Vagina (tissue), 2 donors: ENCODE measurements around the gene C11orf42. TPM values are rescaled to one million over a fixed set of nuclear protein-coding genes. Genes with fewer than 3 reads are reported as not detected.

Experiments
- DNase-seq, 2 donors: peaks; one replicate each; pipeline ENCODE4 v3.0.0-alpha.2; 2017; ENCODE audit errors: extremely low spot score in 2 of 2
- H3K27ac ChIP-seq: fragments of 200-600 bp; sonication (generic); one replicate; pipeline ENCODE4 v1.5.1; 2019
- H3K27me3 ChIP-seq: fragments of 200-600 bp; sonication (generic); one replicate; pipeline ENCODE4 v1.5.1; 2019
- H3K36me3 ChIP-seq, 2 donors: fragments of 200-600 bp; sonication (generic); one replicate each; pipeline ENCODE4 v1.5.1; 2017 to 2019
- H3K4me1 ChIP-seq: fragments of 200-600 bp; sonication (generic); one replicate; pipeline ENCODE4 v1.5.1; 2019
- H3K4me3 ChIP-seq, 2 donors: fragments of 200-600 bp; sonication (generic); 1 replicate in 1 of 2; 2 replicates in 1 of 2; pipeline ENCODE4 v1.5.1; 2016 to 2019
- H3K9me3 ChIP-seq: fragments of 200-600 bp; sonication (generic); one replicate; pipeline ENCODE4 v1.5.1; 2019
- CTCF ChIP-seq, 3 experiments: fragments of 450-650 bp in 2 of 3; fragments of 200-600 bp in 1 of 3; sonication (generic) in 1 of 3; IDR thresholded peaks; one replicate each; pipeline ENCODE4 v1.5.1; 2017 to 2019; ENCODE audit warnings: antibody characterized with exemption in 3 of 3, mild to moderate bottlenecking in 2 of 3, moderate library complexity in 2 of 3
- POLR2A ChIP-seq, 2 donors: fragments of 450-650 bp; IDR thresholded peaks; one replicate each; pipeline ENCODE4 v1.6.1; 2017; ENCODE audit warnings: antibody characterized with exemption in 2 of 2, mild to moderate bottlenecking in 2 of 2, moderate library complexity in 2 of 2
- POLR2AphosphoS5 ChIP-seq, 2 donors: sonication (generic); formaldehyde crosslinking; IDR thresholded peaks; one replicate each; pipeline ENCODE4 v1.9.0; 2017; ENCODE audit warnings: antibody characterized with exemption in 2 of 2, mild to moderate bottlenecking in 2 of 2, low read depth in 1 of 2; ENCODE audit not compliant: insufficient read depth in 1 of 2
- intact Hi-C: fragments of 100-400 bp; cut with DNase I; formaldehyde crosslinking; loops from one replicate; pipeline ENCODE4 v1.15.1; 2023
- total RNA-seq: library from RNA; depleted of rRNA; stranded (reverse); fragments of >200 nt; gene quantifications from one replicate; pipeline ENCODE4 v1.2.3, GENCODE V29; 2016

C11orf42 gene
- total RNA-seq, 1 donor from 2014 or later: not detected

GRCh38 chr11:6228520-6228919 is 23.2 kb downstream of the C11orf42 start:
- H3K4me3 ChIP-seq: no peak overlapping the region
- intact Hi-C loops: no loop called here

GRCh38 chr11:6229911-6230310 is 24.6 kb downstream of the C11orf42 start:
- peaks cover 18% of the 10 kb centered on the region for H3K4me1 ChIP-seq
- H3K4me3 ChIP-seq: no peak overlapping the region
- no peak for DNase-seq
- no peaks in the 10 kb centered on the region for H3K27me3 ChIP-seq
- TF ChIP-seq CTCF (IDR thresholded peaks at IDR 0.05) (no peak), POLR2A (IDR thresholded peaks at IDR 0.05) (no peak), POLR2AphosphoS5 (IDR thresholded peaks at IDR 0.05; ENCODE audit: insufficient read depth in 1 of 2, low read depth in 1 of 2) (no peak)
- no peak overlapping the region for H3K27ac ChIP-seq
- H3K36me3 ChIP-seq: no peaks in the 10 kb centered on the region
- H3K9me3 ChIP-seq: no peaks in the 10 kb centered on the region
- intact Hi-C loops: loop anchor here (10.0 kb wide), 1 partner anchor 95 kb away; the partner anchor contains the start of gene CAVIN3

More at GRCh38 chr11:6228520-6228919, 23.2 kb downstream of the C11orf42 start:
- no peak for TF ChIP-seq POLR2AphosphoS5 (IDR thresholded peaks at IDR 0.05; ENCODE audit: insufficient read depth in 1 of 2, low read depth in 1 of 2)
- no peak for TF ChIP-seq CTCF (IDR thresholded peaks at IDR 0.05)
- no peak for TF ChIP-seq POLR2A (IDR thresholded peaks at IDR 0.05)
- H3K27me3 ChIP-seq: no peaks in the 10 kb centered on the region
- no peak overlapping the region for H3K27ac ChIP-seq
- H3K4me1 ChIP-seq: peaks cover 12% of the 10 kb centered on the region
- H3K9me3 ChIP-seq: no peaks in the 10 kb centered on the region
- peaks cover 0 to 10% of the 10 kb centered on the region in 2 donors for H3K36me3 ChIP-seq
- DNase-seq: no peak

- DNase-seq: no peak
- no peak overlapping the region for H3K27ac ChIP-seq
- H3K4me1 ChIP-seq: peaks cover 25% of the 10 kb centered on the region
- TF ChIP-seq POLR2A (IDR thresholded peaks at IDR 0.05) (no peak), POLR2AphosphoS5 (IDR thresholded peaks at IDR 0.05; ENCODE audit: insufficient read depth in 1 of 2, low read depth in 1 of 2) (no peak), CTCF (IDR thresholded peaks at IDR 0.05) (no peak)
- no peaks in the 10 kb centered on the region for H3K9me3 ChIP-seq
- no peaks in the 10 kb centered on the region for H3K27me3 ChIP-seq
- no peaks in the 10 kb centered on the region for H3K36me3 ChIP-seq
- H3K4me3 ChIP-seq: no peak overlapping the region
- intact Hi-C loops: loop anchor here (10.0 kb wide), 1 partner anchor 92 kb away; the partner anchor contains the start of gene CAVIN3
Measured at GRCh38 chr11:6232899-6233298, 27.5 kb downstream of the C11orf42 start.

GRCh38 chr11:6233984-6234386 is 28.6 kb downstream of the C11orf42 start:
- Histone ChIP-seq H3K36me3 (no peaks in the 10 kb centered on the region), H3K9me3 (no peaks in the 10 kb centered on the region), H3K27me3 (no peaks in the 10 kb centered on the region), H3K4me3 (peak overlapping the region; percentile 69 to 80), H3K4me1 (peaks cover 25% of the 10 kb centered on the region), H3K27ac (peak overlapping the region; percentile 76)
- DNase-seq: no peak
- TF ChIP-seq POLR2AphosphoS5 (IDR thresholded peaks at IDR 0.05; ENCODE audit: insufficient read depth in 1 of 2, low read depth in 1 of 2) (no peak), POLR2A (IDR thresholded peaks at IDR 0.05) (no peak), CTCF (IDR thresholded peaks at IDR 0.05) (no peak)
- intact Hi-C loops: loop anchor here (10.0 kb wide), 1 partner anchor 91 kb away; the partner anchor contains the start of gene CAVIN3

GRCh38 chr11:6234387-6235107 is 29.2 kb downstream of the C11orf42 start, which contains the start of gene FHIP1B:
Gene FHIP1B (minus strand): TSS chr11:6234636. CDS start chr11:6224516, 10,120 bp downstream.
- intact Hi-C loops: loop anchor here (10.0 kb wide), 1 partner anchor 90 kb away; the partner anchor contains the start of gene CAVIN3
- Histone ChIP-seq H3K36me3 (no peaks in the 10 kb centered on the region), H3K9me3 (no peaks in the 10 kb centered on the region), H3K4me1 (peaks cover 25% of the 10 kb centered on the region), H3K4me3 (peak within 1 kb of the TSS; percentile 69 to 80), H3K27ac (peak within 1 kb of the TSS; percentile 76), H3K27me3 (no peaks in the 10 kb centered on the region)
- TF ChIP-seq CTCF (IDR thresholded peaks at IDR 0.05) (no peak), POLR2A (IDR thresholded peaks at IDR 0.05) (peak in 1 of 2 donors; percentile 29), POLR2AphosphoS5 (IDR thresholded peaks at IDR 0.05; ENCODE audit: insufficient read depth in 1 of 2, low read depth in 1 of 2) (peak; percentile 73 to 95)
- DNase-seq: peak; percentile 100
